Stimulated activated CD4-positive, alpha-beta T cell treated with anti-CD3 and anti-CD28 coated beads, Interleukin-15, amount 100 ng/mL, for 48 hours (primary cell): ENCODE measurements around the gene APH1A.
"Not testable (repeated sequence)": the region's sequence is repeated elsewhere in the genome, so short reads cannot be mapped to it uniquely, and the experiment has no call there.

Experiments used
- DNase-seq, 2 donors: peaks; one replicate each; pipeline ENCODE4 v3.0.0-alpha.2; 2020; ENCODE audit warnings: low read depth in 2 of 2

The APH1A gene

DNA sequence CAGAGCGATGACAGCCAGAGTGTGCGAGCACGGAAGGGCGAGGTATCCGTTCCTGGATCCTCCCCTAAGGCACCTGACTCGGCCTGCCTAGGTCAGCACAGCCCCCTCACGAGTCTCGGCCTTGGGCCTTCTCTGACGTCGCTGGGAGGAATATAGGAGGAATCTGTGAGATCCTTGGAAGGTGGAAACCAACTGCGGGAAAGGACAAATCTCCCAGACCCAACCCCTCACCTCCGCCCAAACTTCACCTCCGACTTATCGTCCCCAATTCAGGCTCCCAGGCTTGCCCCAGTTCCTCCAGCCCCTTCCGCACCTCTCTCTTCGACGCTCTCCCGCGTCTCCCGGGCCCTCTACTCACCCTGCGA lies 494 bp downstream of the APH1A start:
- peak in 1 of 2 donors; percentile 11 for DNase-seq

DNA sequence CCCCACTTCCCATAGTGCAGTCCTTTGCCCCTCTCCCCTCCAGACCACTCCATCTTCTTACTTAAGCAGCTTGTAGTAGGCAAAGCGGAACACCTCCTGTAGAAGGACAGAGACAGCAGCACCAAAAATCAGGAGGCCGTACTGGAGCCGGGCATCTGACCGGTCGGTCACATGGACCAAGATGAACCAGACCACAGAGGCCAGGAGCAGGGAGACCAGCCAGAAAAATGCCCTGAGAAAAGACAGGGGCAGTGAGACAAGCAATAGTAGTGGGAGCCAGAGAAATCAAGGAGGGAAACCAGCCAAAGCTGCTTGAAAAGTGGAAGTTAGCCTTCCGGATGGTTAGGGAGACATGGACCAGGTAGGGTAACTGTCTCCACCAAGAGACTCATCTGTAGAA lies 920 bp downstream of the APH1A start:
- DNase-seq = no peak

DNA sequence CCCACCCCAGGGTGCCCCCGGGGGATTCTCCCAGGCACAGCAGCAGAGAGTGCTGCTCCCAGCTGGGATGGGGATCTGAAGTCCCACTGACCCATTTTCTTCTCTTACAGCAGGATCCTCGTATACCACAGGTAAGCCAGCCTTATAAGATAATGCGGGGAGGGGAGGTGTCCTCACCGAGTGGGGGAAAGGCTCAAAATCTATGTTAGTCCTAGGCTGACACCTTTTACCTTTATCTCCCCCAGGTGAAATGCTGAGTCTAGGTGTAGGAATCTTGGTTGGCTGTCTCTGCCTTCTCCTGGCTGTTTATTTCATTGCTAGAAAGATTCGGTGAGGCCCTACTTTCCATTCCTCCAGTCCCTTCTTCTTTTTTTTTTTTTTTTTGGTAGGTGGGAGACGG lies 5.3 kb downstream of the APH1A start:
- no peak for DNase-seq

DNA sequence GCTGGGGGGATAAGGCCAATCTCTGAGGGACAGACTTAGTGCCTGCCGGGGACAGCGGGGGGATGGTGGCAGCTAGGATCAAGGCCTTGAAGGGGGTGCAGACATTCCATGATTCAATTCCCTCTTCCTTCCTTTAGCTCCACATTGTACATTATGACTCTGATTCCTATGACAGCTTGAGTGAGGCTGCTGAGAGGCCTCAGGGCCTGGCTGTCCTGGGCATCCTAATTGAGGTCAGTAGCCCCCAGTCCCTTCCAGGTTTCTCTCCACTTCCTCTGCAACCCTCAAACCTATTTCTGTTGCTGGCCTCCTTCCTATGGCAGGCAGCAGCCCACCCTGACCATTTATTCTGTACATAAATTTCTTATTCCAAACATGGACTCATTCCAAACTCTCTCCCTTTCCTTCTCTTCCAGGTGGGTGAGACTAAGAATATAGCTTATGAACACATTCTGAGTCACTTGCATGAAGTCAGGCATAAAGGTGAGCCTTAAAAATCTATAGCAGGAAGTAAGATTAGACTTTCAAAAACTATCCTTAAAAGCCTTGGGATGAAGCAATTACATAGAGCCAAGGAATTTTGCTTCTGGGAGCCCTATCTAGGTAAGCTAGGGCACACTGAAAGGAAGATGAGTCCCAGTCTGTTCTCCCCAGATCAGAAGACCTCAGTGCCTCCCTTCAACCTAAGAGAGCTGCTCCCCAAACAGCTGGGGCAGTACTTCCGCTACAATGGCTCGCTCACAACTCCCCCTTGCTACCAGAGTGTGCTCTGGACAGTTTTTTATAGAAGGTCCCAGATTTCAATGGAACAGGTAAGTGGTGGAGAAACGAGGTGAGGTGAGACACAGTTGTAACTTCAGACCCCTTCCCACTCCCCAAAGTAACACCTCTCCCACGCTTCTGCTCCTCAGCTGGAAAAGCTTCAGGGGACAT lies 6.2 kb downstream of the APH1A start:
- DNase-seq = no peak

DNA sequence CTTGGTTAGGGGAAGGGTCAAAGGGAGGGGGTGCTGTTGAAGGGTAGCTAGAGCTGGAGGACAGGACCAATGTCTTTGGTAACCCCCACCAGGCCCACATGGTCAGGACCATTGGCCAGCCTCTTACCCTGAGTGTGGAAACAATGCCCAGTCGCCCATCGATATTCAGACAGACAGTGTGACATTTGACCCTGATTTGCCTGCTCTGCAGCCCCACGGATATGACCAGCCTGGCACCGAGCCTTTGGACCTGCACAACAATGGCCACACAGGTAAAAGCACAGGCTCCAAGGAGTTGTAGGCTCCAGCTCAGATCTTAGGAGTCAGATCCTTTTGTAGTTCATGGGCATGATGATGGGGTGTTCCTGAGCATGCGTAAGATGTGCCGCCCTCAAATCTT lies 7.4 kb downstream of the APH1A start:
- DNase-seq = no peak

DNA sequence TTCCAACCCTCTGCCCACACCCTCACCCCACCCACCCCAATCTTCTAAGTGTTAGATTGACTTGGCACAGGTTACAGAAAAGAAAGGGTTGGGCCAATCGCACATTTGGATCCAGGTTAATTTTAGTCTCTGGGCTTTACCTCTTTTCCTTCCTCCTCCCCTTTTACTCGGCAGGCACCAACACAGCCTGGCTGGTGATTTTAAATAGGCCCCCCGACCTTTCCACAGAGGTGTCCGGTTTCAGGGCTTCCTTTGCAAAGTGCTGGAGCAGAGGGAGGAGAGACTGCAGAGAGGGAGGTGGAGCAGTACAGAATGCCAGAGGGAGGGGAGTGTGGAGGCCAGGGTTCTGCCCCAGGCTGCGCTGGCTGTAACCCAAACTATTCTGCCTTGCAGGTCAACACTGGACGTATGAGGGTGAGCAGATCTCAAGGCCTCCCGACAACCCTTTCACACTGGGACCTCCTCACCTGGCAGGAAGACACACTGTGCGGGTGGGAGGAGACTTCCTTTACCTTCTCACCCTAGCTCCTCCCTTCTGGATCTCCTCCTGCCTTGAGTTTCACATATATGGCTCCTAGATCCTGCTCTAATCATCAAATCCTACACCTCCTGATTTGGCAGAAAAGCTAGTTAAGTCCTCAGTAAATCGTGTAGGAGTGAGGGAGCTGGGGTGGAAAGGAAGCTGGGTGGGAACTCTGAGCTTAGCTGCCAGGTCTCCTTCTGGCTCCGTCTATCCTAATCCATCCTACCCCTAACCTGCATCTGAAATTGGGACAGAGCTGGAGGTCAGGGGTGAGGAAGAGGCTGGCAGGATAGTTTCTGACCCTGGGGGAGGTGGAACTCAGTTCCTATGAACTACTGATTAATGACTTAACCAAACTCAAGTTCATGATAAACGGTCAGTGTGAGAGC lies 8.8 kb downstream of the APH1A start:
- no peak for DNase-seq

DNA sequence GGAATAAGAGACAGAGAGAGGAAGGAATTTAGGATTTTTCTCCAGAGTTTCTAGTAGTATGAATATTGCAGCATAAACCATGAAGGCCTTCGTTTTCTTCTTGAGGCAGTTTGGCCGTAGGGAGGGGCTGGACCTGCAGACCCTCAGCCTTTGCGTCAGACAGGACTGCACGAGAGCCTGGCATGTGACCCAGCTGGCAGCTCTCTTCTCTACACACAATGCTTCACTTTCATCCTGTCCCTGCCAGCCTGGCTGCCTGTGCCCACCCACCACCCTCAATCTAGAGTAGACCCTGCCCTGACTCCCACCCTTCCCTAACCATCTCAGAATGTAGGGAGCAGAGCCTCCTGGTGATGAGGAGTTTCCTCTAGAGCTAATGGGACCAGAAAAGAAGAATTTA lies 9.6 kb downstream of the APH1A start:
- no peak for DNase-seq

DNA sequence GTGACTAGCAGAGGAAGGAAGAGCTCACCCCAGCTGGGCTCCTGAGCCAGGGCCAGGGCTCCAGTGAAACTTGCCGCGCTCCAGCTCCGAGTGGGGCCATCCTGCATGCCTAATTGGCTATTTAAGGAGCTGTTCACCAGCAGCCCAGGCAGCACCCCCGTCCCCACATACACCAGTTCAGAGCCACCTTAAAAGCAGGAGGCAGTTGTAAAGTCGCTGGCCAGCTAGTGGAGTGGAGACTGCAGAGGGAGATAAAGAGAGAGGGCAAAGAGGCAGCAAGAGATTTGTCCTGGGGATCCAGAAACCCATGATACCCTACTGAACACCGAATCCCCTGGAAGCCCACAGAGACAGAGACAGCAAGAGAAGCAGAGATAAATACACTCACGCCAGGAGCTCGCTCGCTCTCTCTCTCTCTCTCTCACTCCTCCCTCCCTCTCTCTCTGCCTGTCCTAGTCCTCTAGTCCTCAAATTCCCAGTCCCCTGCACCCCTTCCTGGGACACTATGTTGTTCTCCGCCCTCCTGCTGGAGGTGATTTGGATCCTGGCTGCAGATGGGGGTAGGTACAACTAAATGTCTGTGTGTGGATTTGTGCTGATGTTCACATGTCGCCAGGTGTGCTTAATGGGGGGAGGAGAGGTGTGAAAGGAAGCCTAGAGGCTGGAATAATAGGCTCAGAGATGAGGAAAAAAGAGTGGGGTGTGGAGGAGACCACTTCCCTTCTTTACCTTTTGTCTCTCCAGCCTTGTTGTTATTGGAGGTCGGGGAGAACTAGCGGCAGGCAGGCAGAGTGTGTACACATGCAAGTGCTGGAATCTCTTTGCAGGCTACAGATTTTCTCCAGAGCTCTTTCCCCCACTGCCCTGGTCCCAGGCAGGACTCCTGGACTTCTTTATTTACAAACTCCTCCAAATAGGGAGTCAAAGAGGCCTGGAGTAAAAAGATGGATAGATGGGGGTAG lies 10.9 kb downstream of the APH1A start, which contains the start of gene CA14:
Gene CA14, plus strand, starts transcription at position 151 of the 962 bp plus-strand sequence. Its CDS starts 355 bp downstream, at position 506.
- DNase-seq = no peak

DNA sequence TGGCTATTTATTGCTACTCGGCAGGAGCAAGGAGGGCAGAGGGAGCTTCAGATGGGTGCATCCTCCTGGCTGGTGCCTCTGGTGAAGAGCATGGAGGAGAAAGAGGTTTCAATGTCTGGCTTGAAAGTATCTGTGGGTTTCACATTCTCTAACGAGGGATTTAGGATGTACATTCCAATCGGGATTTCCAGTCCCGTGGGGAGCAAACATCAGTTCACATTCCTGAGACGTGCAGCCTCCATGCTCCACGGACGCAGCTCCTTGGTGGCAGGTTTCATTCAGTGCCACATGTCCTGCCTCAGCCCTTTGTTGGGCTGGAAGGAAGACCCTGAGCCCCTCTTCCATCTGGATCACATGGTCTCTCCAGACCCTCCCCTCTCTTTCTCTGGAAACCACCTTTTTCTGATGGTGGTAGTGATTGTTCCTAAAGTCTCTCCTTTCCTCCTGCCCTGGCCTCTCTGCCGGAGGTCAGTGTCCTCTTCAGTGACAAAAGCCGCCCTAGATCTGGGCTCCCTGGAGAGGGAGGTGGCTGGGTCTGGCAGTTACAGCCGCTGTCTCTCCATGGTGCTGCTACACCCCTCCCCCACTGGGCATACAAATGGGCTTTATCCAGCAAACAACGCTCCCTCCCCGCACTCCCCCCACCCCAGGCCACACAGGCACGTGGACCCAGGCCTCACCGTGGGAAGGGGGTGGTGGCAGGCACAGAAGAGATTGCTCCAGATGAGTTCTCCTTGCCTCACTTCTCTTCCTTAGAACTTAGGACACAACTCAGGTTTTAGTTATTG lies 12.1 kb downstream of the APH1A start:
- no peak for DNase-seq

DNA sequence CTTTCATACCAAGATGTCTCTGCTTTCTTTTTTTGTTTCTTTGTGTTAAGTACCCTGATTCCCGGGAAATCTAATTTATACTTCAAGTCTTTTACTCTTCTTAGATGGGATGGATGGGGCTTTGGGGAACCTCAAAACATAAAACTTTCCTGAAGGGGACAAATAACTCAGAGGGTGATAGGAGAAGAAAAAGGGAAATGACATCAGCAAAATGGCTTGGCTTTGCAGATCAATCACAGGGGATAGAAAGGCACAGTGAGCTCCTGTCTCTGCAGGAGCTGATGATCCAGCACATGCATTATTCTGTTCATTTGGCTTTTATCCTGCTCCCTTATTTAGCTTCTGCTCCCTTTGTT lies 12.6 kb downstream of the APH1A start:
- DNase-seq = no peak

DNA sequence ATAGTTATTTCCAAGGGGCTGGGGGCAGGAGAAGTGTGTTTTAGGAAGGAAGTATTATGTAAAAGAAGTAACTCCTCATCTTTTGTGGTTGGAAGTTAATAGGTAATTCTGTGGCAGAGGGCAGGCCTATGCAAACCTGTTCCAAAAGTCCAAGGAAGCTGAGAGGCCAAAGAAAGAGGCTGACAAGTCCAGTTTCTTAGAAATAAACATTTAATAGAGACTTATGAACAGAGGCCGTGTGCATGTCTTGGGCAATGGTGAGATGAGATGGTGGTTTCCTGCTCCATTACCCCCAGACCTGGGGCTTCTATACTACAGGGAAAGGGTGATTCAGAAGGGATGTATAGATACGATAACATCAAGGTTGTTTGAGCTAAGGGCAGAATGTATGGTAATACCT lies 18.9 kb downstream of the APH1A start:
- DNase-seq = no peak

DNA sequence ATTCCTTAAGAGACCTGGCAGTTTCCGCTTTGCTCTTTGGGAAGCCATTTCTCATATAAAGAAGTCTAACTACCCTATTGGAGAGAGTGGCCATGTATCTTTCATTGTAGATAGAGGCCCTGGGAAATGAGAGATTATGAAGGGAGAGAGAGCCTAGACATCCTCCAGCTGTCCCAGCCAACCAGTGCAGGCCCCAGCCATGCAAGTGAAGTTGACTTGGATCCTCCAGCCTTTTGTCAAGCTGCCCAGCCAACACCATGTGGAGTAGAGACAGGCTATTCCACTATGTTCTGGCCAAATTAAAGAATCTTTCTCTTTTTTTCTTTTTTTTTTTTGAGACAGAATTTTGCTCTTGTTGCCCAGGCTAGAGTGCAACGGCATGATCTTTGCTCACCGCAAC lies 25.8 kb downstream of the APH1A start:
- no peak for DNase-seq

DNA sequence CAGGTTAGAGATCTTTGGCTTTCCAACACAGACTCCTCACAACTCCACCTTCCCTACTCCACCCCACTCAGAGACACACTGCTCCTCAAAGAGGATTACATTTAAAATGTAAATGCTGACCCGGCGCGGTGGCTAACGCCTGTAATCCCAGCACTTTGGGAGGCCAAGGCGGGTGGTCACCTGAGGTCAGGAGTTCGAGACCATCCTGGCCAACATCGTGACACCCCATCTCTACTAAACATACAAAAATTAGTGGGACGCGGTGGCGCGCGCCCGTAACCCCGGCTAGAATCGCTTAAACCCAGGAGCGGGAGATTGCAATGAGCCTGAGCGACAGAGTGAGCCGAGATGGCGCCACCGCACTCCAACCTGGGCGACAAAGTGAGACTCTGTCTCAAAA lies 31.1 kb downstream of the APH1A start:
- DNase-seq = no peak

DNA sequence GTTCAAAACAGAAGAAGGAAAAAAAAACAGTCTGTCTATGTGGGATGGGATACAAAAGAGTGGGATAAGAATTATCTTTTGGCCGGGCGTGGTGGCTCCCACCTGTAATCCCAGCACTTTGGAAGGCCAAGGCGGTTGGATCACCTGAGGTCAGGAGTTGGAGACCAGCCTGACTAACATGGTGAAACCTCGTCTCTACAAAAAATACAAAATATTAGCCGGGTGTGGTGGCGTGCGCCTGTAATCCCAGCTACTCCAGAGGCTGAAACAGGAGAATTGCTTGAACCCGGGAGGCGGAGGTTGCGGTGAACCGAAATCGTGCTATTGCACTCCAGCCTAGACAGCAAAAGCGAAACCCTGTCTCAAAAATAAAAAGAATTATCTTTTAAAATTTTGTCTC lies 31.6 kb downstream of the APH1A start:
- not testable (repeated sequence) for DNase-seq

DNA sequence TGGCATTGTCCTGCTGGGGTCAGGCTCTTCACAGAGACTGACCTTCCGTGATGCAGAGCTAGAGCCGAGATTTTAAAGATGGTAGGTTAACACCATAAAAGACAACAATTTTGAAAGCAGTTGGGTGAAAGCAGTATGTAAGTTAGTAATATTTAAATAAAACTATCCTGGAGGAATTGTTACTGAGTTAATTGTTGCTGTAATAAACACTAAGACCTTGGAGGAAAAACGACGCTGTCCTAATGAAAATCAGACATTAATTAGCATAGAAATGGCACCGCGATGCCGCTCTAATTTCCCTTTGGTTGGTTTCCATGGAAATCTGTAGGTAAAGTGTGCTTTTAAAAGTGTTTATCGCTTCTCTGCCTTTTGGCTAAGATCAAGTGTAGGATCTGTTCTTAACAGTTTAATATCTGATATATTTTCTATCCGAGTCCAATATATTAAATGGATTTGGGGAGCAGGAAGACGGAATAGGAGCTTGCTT lies 32.2 kb downstream of the APH1A start:
- no peak for DNase-seq

DNA sequence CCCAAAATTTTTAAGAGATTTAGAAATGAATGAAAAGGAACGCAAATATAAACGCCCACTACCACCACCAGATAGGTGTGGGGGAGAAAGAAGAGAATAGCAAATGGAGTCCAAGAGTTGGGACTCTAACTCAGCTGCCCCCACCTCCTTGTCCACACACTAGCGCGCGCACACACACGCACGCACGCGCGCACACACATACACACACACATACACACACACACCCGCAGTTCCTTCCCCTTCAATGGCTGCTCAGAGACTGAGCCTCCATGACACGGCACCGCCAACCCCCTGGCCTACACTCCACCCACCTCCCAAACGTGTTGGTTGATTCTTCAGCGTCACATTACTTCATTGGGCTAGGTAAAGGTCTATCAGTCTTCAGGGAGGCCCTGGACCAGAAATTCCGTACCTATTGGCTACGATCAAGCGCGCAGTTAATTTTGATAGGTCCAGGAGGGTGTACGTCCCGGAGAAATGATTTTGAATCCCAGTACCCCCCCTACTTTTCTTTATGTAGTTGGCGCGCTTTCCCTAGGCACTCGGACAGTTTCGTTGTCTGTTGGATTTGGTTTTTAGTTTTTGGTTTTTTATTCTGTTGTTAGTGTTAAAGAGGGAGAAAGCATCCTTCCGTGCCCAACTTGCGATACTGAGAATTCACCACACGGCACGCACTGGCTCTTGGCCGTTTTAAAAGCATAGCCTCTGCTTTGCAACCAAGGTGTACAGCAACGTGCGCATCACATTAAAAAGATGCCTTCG lies 32.8 kb downstream of the APH1A start, which contains the start of gene ANP32E:
Gene ANP32E, minus strand, starts transcription at position 261 of the 762 bp plus-strand sequence. CDS start 326 bp downstream, outside the sequence.
- peak; percentile 89 to 93 for DNase-seq

DNA sequence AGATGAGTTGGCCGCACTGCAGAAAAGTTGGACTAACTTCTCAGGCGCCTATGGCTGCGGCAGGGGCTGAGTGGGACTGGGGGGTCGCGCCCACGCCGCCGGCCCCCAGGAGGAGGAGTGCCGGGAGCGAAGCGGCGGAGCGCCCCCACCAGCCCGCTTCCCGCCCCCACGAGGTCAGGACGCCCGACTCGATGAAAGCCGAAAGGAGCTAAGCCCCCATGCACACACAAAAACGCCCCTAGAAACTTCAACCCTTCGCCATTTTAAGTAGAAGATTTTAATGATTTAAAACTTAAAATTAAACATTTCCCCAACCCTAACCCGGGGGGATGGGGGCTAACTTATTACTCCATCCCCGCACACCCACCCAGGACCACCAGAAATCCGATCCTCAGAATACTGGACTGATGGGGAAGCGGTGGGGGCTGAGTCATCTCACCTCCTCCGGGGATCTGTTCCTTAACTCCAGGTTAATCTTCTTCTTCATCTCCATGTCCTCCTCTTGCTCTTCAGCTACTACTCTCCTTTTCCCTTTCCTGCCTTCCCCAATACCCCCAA lies 33.4 kb downstream of the APH1A start:
- no peak for DNase-seq

DNA sequence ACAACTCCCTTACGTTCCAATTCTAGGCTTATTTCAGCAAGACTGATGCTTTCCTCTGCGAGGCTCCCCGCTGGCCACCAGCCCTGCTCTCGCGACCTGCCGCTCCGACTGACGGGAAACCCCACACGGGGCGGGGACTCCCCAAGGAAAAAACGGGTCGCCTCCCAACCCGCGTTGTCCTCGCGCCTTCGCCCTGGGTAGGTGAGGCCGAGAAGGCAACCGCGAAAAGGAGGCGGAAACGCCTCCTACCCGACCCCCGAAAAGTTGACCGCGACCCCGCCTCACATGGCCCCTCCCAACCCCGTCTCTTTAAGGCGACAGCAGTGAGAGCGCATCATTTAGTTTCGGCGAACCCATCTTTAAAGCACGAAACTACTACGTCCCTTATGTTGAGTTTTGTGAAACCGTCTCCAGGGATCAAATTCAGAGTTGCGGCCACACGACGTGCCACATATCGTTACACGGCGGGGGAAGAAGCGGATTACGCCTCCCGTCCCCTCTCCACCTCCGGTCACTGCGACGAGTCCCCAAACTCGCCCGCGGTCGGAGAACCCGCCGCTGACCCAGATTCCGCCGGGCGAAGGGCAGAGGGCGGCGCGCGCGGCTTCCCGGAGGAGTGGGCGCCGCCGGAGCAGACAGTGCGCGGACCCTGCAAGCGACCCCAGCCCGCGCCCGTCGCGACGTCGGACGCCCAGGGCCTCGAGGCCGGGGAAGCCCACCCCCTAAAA lies 34.1 kb downstream of the APH1A start:
- peak; percentile 85 to 86 for DNase-seq

DNA sequence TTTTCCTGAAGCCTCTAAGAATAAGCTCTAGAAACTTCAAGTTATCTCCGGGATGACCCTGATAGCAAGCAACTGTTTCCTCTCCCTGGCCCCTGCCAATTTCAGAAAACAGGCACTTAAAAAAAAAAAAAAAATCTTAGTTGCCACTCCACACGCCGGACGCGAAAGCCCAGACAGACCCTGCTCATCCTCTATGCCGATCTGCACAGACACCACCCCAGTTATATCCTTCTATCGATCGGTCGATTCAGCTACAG lies 34.6 kb downstream of the APH1A start:
- DNase-seq = no peak
